GM21737 (cell line): Measurements from ENCODE around the gene ARHGEF11.

Experiments
- ATAC-seq: cut with Tn5 transposase; IDR thresholded peaks from one replicate; pipeline ENCODE4 v1.9.1; 2021; ENCODE audit warnings: mild to moderate bottlenecking, moderate library complexity; ENCODE audit not compliant: unreplicated experiment

ARHGEF11 gene

GRCh38 chr1:156956333-156956732 is 89.2 kb downstream of the ARHGEF11 start:
- ATAC-seq, result no peak

GRCh38 chr1:156953571-156953970 is 92.0 kb downstream of the ARHGEF11 start:
- ATAC-seq, result no peak

- no peak for ATAC-seq
Observed at GRCh38 chr1:156951371-156951770, 94.2 kb downstream of the ARHGEF11 start.

- ATAC-seq, result no peak
Observed at GRCh38 chr1:156949127-156949526, 96.4 kb downstream of the ARHGEF11 start.

- ATAC-seq, result no peak
Observed at GRCh38 chr1:156948708-156949107, 96.8 kb downstream of the ARHGEF11 start.

DNA sequence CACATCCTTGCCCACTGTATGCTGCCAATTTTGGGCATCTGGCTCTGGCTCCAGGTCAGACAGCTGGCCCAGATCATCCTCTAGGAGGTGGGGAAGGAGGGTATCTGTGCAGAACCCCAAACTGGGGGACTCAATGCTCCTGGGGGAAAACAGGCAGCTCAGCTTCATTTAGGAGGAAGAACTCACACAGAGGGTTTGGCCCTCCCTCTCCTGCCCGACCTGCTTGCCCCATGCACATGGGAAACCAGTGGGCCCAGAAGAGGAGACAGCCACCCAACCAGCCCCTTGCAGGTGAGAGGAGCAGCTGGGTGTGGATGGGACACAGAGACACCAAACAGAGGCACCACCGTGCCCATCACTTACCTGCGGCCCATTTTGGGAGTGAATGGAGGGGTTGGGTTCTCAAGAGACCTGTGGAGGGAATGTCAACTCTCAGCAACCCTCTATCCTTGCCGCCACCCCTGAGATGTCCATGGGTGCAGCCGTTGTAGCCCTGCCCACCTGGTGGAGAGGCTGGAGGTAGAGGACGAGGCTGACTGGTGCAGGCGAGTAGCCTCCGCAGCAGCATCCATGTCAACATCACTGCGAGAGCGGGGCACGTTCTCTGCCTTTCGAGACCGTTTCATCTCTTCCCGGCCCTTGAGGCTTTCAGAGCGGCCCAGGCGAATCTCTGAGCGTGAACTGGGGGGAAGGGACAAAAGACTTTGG is 97.6 kb downstream of the ARHGEF11 start:
- no peak for ATAC-seq

GRCh38 chr1:156947127-156947526 is 98.4 kb downstream of the ARHGEF11 start:
- ATAC-seq, result no peak

GRCh38 chr1:156945881-156946661 is 99.5 kb downstream of the ARHGEF11 start:
- no peak for ATAC-seq

- no peak for ATAC-seq
Observed at GRCh38 chr1:156944848-156945247, 100.7 kb downstream of the ARHGEF11 start.

- ATAC-seq, result no peak
Observed at GRCh38 chr1:156944268-156944667, 101.3 kb downstream of the ARHGEF11 start.

DNA sequence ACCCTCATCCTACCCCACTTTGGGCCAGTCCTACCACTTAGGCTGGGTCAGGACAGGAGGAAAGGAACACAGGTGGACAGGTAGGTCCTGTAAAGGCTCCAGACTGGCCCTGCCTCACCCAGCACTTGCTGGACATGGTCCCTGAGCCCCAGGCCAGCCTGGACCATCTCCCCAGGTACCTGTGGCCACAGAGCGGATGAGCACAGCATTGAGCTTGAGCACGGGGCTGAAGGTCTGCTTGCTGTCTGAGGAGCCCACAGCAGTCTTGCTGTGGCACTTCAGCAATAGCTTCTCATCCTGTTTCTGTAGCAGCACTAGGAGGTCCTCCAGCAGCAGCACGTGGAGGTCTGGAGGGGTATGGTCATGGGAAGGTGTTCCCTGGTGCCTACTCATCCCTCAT is 101.8 kb downstream of the ARHGEF11 start:
- ATAC-seq, result no peak

DNA sequence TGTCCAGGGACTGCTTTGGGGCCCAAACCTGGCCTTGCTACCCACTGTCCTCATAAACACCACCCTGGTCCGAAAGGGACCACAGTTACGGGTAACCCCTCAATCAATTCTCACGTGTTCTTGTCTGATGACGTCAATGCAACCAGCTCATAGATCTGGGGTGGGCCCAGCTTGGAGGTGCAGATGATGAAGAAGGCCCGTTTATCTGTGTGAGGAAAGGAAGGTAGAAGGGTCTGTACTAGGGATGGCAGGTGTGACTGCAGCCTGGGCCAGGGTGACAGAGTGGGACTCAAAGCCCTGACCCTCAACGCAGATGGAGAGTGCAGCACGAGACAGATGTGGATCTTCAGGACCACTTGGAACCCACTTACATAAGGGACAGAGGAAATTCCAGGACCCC is 103.0 kb downstream of the ARHGEF11 start:
- no peak for ATAC-seq

DNA sequence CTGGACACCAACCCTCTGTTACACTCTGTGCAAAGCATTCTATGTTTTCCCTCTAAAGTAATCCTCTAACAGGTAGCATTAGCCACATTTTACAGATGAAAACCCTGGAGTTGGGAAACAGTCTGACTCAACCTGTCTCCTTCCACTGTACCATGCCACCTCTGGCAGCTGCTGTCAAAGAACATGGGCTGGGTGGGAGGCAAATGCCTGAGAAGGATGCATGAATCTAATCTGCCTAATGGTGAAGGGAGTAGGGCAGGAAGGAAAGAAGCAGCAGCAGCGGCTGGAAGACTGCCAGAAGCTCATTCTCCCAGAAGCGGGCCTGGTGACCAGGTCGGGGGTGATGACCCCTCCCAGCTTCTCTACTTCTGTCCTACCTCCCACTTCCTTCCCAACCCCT is 103.4 kb downstream of the ARHGEF11 start:
- no peak for ATAC-seq

DNA sequence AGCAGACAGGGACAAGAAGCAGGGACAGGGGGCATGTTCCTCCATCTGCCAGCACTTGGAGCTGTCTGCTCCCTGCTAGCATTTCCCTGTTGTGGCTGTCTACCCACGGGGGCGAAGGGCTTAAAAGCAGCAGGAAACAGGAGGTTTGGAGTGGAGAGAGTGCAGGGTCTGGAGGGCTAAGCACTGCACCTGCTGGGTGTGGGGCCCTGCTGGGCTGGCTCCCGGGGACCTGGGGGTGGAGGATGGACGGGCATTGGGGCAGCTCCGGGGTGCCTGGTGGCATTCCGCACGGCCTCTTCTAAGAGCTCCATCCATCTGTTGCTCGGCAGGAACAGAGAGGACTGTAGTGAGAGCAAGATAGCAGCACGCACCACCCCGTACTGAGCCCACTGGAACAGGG is 103.9 kb downstream of the ARHGEF11 start:
- ATAC-seq, result no peak

- ATAC-seq, result no peak
Observed at GRCh38 chr1:156939786-156940334, 105.7 kb downstream of the ARHGEF11 start.

GRCh38 chr1:156938813-156939212 is 106.7 kb downstream of the ARHGEF11 start:
- ATAC-seq, result no peak

DNA sequence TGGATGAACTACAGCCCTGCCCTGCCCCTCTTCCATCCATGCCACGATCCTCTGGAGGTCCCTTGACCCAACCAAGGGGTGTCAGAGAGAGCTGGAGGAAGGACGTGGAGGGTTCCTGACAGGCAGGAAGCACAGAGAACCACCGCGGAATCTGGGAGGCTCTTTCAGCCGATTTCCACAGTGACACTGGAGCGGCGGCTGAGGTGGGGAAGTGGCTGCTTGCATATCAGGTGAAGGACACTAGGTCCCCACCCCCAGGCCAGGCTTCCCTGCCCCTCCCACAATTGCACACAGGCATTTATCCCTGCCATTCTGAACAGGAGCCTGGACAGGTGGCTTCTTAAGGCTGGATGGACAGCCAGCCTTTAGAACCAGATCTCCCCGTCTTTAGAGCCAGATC is 107.7 kb downstream of the ARHGEF11 start:
- no peak for ATAC-seq

- no peak for ATAC-seq
Observed at GRCh38 chr1:156936721-156937220, 108.8 kb downstream of the ARHGEF11 start.

- no peak for ATAC-seq
Observed at GRCh38 chr1:156936191-156936590, 109.4 kb downstream of the ARHGEF11 start.

GRCh38 chr1:156935505-156936128 is 109.9 kb downstream of the ARHGEF11 start:
- ATAC-seq, result no peak

- no peak for ATAC-seq
Observed at GRCh38 chr1:156933136-156933535, 112.4 kb downstream of the ARHGEF11 start.
